C4-2B (cell line): ENCODE data around the gene ATF6B.

ENCODE experiments used
- CTCF ChIP-seq: fragments of 450-650 bp; conservative IDR thresholded peaks from 2 replicates; pipeline ENCODE4 v1.5.1; 2017; ENCODE audit warnings: mild to moderate bottlenecking
- ZFX ChIP-seq: fragments of 450-650 bp; IDR thresholded peaks from 2 replicates; pipeline ENCODE4 v1.6.1; 2017

DNA sequence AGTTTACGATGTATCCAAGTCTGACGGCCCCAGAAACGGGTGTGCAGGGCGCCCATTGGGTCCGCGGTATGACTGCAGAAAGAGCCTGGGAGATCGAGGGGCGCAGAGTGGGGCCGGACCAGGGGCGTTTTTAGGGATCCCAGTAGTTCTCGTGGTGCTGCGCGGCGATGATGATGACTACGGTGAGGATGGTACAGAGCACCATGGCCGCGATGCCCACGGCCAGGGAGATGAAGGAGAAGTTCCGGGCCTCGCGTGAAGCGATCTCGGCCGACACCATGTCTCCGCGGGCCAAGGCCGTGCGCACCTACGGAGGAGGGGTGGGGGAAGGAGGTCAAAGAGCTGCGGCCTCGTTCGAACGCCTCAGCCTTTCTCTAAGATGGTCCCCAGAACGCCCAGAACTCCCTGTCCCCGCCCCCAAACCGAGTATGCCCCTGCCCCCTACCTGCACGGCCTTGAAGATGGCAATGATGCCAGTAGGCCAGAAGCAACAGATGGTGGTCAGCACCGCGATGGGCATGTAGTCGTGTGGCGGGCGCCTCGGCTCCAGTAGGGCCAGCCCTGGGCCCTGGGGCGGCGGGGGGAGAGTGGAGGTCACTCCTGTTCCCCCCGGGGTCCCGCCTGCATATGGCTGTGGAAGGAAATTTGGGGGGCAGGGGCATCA lies 21.2 kb upstream of the ATF6B start:
- TF ChIP-seq CTCF (no peak), ZFX (no peak)
